ENCODE data around the gene ANKRD33B. TPM values are rescaled to one million over a fixed set of nuclear protein-coding genes. Genes with fewer than 3 reads are reported as not detected.

Gene ANKRD33B
- total and polyA plus RNA-seq, 2 donors (not counting 1 experiment from before 2014, with no cell fraction given): 7.7 to 7.8 TPM

GRCh38 chr5:10634562-10634961, 70.7 kb downstream of the ANKRD33B start:
- TF ChIP-seq CTCF (conservative IDR thresholded peaks at IDR 0.05 in 1 of 2, IDR thresholded peaks at IDR 0.05 in 1 of 2; ENCODE audit: low read depth in 1 of 2, low read length in 2 of 2) (no peak), EZH2 (IDR thresholded peaks at IDR 0.05; ENCODE audit: low read length, missing control alignments) (no peak)
- Histone ChIP-seq H3K27me3 (ENCODE audit: control insufficient read depth, insufficient read depth, low read length) (no peaks in the 10 kb centered on the region), H3K79me2 (ENCODE audit: control insufficient read depth, insufficient read depth, low read length) (no peaks in the 10 kb centered on the region), H3K4me2 (ENCODE audit: extremely low read depth, insufficient read depth, low read length) (no peak overlapping the region), H3K4me3 (replicated peaks in 1 of 4; ENCODE audit: control extremely low read depth in 1 of 4, insufficient read depth in 1 of 4, low read depth in 3 of 4, low read length in 4 of 4) (no peak overlapping the region), H3K9me3 (ENCODE audit: control insufficient read depth, insufficient read depth, low read depth, low read length) (no peaks in the 10 kb centered on the region), H3K27ac (ENCODE audit: insufficient read depth, low read length) (no peak overlapping the region), H2AFZ (ENCODE audit: low read length) (no peak overlapping the region), H3K4me1 (ENCODE audit: control insufficient read depth, extremely low read depth, insufficient read depth, low read length) (no peaks in the 10 kb centered on the region), H3K36me3 (ENCODE audit: control insufficient read depth, insufficient read depth, low read length) (peaks cover 3% of the 10 kb centered on the region), H3K9ac (ENCODE audit: insufficient read depth, low read length) (no peak overlapping the region), H4K20me1 (ENCODE audit: control insufficient read depth, extremely low read depth, insufficient read depth, low read length) (no peaks in the 10 kb centered on the region)
- no peak for DNase-seq (ENCODE audit: low read depth in 2 of 2)

GRCh38 chr5:10635257-10635866, 71.5 kb downstream of the ANKRD33B start:
- no peak overlapping the region for H3K4me3 ChIP-seq (replicated peaks in 1 of 4; ENCODE audit: control extremely low read depth in 1 of 4, insufficient read depth in 1 of 4, low read depth in 3 of 4, low read length in 4 of 4)
- no peaks in the 10 kb centered on the region for H3K27me3 ChIP-seq (ENCODE audit: control insufficient read depth, insufficient read depth, low read length)
- no peak overlapping the region for H3K4me2 ChIP-seq (ENCODE audit: extremely low read depth, insufficient read depth, low read length)
- no peak overlapping the region for H3K9ac ChIP-seq (ENCODE audit: insufficient read depth, low read length)
- TF ChIP-seq CTCF (conservative IDR thresholded peaks at IDR 0.05 in 1 of 2, IDR thresholded peaks at IDR 0.05 in 1 of 2; ENCODE audit: low read depth in 1 of 2, low read length in 2 of 2) (no peak), EZH2 (IDR thresholded peaks at IDR 0.05; ENCODE audit: low read length, missing control alignments) (no peak)
- H3K27ac ChIP-seq (ENCODE audit: insufficient read depth, low read length): no peak overlapping the region
- no peaks in the 10 kb centered on the region for H3K9me3 ChIP-seq (ENCODE audit: control insufficient read depth, insufficient read depth, low read depth, low read length)
- no peaks in the 10 kb centered on the region for H4K20me1 ChIP-seq (ENCODE audit: control insufficient read depth, extremely low read depth, insufficient read depth, low read length)
- no peaks in the 10 kb centered on the region for H3K4me1 ChIP-seq (ENCODE audit: control insufficient read depth, extremely low read depth, insufficient read depth, low read length)
- H2AFZ ChIP-seq (ENCODE audit: low read length): no peak overlapping the region
- peak; percentile 43 to 81 for DNase-seq (ENCODE audit: low read depth in 2 of 2)
- no peaks in the 10 kb centered on the region for H3K79me2 ChIP-seq (ENCODE audit: control insufficient read depth, insufficient read depth, low read length)
- H3K36me3 ChIP-seq (ENCODE audit: control insufficient read depth, insufficient read depth, low read length): peaks cover 3% of the 10 kb centered on the region

GRCh38 chr5:10635867-10636350, 72.0 kb downstream of the ANKRD33B start:
- no peak overlapping the region for H3K4me2 ChIP-seq (ENCODE audit: extremely low read depth, insufficient read depth, low read length)

More at GRCh38 chr5:10635867-10636350, 72.0 kb downstream of the ANKRD33B start:
- DNase-seq (ENCODE audit: low read depth in 2 of 2): peak in 1 of 2 donors; percentile 56
- no peak overlapping the region for H3K27ac ChIP-seq (ENCODE audit: insufficient read depth, low read length)
- peaks cover 3% of the 10 kb centered on the region for H3K36me3 ChIP-seq (ENCODE audit: control insufficient read depth, insufficient read depth, low read length)
- no peak overlapping the region for H3K9ac ChIP-seq (ENCODE audit: insufficient read depth, low read length)
- no peaks in the 10 kb centered on the region for H3K79me2 ChIP-seq (ENCODE audit: control insufficient read depth, insufficient read depth, low read length)
- H3K4me3 ChIP-seq (replicated peaks in 1 of 4; ENCODE audit: control extremely low read depth in 1 of 4, insufficient read depth in 1 of 4, low read depth in 3 of 4, low read length in 4 of 4): no peak overlapping the region
- no peak overlapping the region for H2AFZ ChIP-seq (ENCODE audit: low read length)
- H3K9me3 ChIP-seq (ENCODE audit: control insufficient read depth, insufficient read depth, low read depth, low read length): no peaks in the 10 kb centered on the region
- no peaks in the 10 kb centered on the region for H3K4me1 ChIP-seq (ENCODE audit: control insufficient read depth, extremely low read depth, insufficient read depth, low read length)
- TF ChIP-seq EZH2 (IDR thresholded peaks at IDR 0.05; ENCODE audit: low read length, missing control alignments) (no peak), CTCF (conservative IDR thresholded peaks at IDR 0.05 in 1 of 2, IDR thresholded peaks at IDR 0.05 in 1 of 2; ENCODE audit: low read depth in 1 of 2, low read length in 2 of 2) (no peak)
- no peaks in the 10 kb centered on the region for H4K20me1 ChIP-seq (ENCODE audit: control insufficient read depth, extremely low read depth, insufficient read depth, low read length)
- H3K27me3 ChIP-seq (ENCODE audit: control insufficient read depth, insufficient read depth, low read length): no peaks in the 10 kb centered on the region

Measured in fibroblast of lung (primary cell).